Measurements from ENCODE around the gene HES7.

Gene HES7

DNA sequence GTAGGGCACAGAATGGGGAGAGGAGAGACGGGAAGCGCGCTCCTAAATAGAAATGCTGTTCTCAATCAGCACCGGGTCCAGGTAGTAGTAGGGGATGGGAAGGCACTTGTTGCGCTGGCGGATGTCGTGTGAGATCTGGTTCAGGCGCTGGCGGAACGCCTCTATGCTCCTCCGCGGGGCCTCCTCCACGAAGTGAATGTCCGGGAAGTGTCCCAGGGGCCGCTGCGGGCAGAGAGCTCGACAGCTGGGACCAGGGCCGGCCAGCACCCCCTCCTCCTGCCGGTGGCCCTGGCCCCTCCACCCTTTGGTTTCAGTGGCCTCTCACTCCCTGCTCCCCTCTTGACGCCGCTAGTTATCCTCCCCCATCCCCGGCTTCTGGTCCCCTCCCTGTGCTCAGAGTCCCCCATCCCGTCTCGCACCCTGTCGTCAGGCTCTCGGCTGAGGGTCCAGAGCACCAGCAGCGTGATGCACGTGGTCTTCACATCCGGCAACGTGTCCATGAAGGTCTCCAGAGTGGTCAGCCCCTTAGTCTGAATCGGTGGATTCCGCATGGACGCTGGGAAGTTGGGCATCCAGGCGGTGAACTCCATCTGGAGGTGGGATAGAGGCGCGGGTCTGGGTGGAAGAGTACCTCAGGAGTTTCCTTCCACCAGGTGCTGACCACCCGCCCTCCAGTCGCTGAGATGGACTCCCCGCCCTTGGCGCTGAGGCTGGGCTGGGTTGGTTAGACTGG, 51.0 kb downstream of the HES7 start:
- no peak for DNase-seq (ENCODE audit: low read depth)

DNA sequence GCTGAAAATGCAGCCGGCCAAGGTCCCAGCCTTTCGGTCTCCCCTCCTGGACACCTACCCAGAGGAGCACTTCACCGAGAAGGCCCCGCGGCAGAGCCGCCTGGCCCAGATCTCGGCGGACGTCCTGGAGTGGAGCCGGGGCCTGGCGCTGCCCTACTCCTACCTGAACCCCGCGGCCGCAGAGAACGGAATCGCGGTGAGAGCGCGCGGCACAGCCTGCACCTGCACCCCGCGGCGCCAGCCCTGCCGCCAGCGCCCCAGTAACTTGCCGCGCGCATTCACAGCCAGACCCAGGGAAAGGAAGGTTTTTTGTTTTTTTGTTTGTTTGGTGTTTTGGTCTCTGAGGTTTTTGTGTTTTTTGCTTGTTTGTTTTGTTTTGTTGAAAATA, 51.6 kb downstream of the HES7 start:
- no peak for DNase-seq (ENCODE audit: low read depth)

DNA sequence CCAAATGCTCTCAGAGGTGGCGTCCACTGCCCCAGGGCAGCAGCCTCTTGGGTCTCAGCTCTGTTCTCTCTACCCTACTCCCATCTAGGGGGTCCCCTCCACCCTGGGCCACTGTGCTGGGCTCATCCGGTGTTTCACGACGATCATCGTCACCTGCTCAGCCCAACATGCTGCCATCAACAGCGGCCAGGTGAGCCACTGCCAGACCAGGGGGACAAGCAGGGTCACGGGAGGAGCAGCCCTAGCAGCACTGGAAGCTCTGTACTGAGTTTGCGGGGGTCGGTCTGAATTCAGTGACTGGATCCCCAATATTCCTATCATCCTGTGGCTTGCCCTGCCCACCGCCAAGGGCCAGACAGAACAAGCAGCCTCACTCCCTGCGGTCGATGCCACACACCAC, 52.4 kb downstream of the HES7 start:
- no peak for DNase-seq (ENCODE audit: low read depth)

Data from activated T-cell treated with anti-CD3 and anti-CD28 coated beads for 48 hours (primary cell).